GM12878 (cell line): ENCODE results near the gene CEACAM4. TPM values are rescaled to one million over a fixed set of nuclear protein-coding genes. Genes with fewer than 3 reads are reported as not detected.

Source experiments
- MLLT1 ChIP-seq: fragments of 450-650 bp; IDR thresholded peaks from 2 replicates; pipeline ENCODE4 v1.6.1; 2016; ENCODE audit warnings: mild to moderate bottlenecking
- SUPT20H ChIP-seq: IDR thresholded peaks from 2 replicates; pipeline ENCODE4 v1.6.1; 2011; ENCODE audit warnings: low read depth, mild to moderate bottlenecking, low read length, moderate library complexity, borderline replicate concordance; ENCODE audit not compliant: control insufficient read depth
- ZBTB4 ChIP-seq: fragments of 450-650 bp; formaldehyde crosslinking; IDR thresholded peaks from 2 replicates; pipeline ENCODE4 v1.4.0; 2022; ENCODE audit warnings: mild to moderate bottlenecking, moderate library complexity
- ZNF592 ChIP-seq: fragments of 450-650 bp; IDR thresholded peaks from 2 replicates; pipeline ENCODE4 v1.6.1; 2017; ENCODE audit warnings: mild to moderate bottlenecking, moderate library complexity
- polyA plus RNA-seq, 11 experiments: library from polyadenylated mRNA; depleted of rRNA in 4 of 11; unstranded in 6 of 11; stranded (reverse) in 5 of 11; fragments of >200 nt; fragmentation: Nextera tagmentation in 4 of 11; fragmentation: Illumina TruSeq in 1 of 11; extraction: Ambion mirVana in 4 of 11; extraction: Trizol in 1 of 11; gene quantifications; 1 replicate in 1 of 11; 2 replicates in 10 of 11; pipeline versions ENCODE4 v1.2.1 to v1.2.3, GENCODE V29; 2011 to 2016; ENCODE audit warnings: inconsistent platforms in 2 of 11, missing spikeins in 2 of 11, low read depth in 1 of 11
- total RNA-seq, 4 experiments: library from RNA; depleted of rRNA in 3 of 4; stranded (reverse); fragments of >200 nt in 3 of 4; fragmentation: Illumina TruSeq in 1 of 4; extraction: Trizol in 1 of 4; gene quantifications; 2 replicates each; pipeline versions ENCODE4 v1.2.1 to v1.2.3, GENCODE V29; 2013 to 2021

Gene CEACAM4
- total and polyA plus RNA-seq, 10 of the 15 experiments (the other 5 are each of a cell fraction or from before 2014, with no cell fraction given), result not detected

- TF ChIP-seq ZBTB4 (CRISPR knock-in tag) (no peak), SUPT20H (no peak), ZNF592 (no peak), MLLT1 (no peak)
These were observed 31.5 kb downstream of the CEACAM4 start (continued) for GRCh38 chr19:41595258-41595889.
